HepG2 (cell line): ENCODE results near the gene FAM228B. TPM values are rescaled to one million over a fixed set of nuclear protein-coding genes. Genes with fewer than 3 reads are reported as not detected.

Experiments used
- CBX2 ChIP-seq, 2 experiments: fragments of 200-600 bp in 1 of 2; sonication (generic); formaldehyde crosslinking in 1 of 2; IDR thresholded peaks; 2 replicates each; pipeline versions ENCODE4 v1.7.0 to v1.8.1; 2018 to 2022; ENCODE audit warnings: low read depth in 2 of 2, low read length in 1 of 2, mild to moderate bottlenecking in 1 of 2, missing genetic modification reagents in 1 of 2
- GATA4 ChIP-seq: sonication (generic); IDR thresholded peaks from 2 replicates; pipeline ENCODE4 v1.6.1; 2016; ENCODE audit warnings: antibody characterized with exemption, low read depth, borderline replicate concordance
- GZF1 ChIP-seq: sonication (generic); formaldehyde crosslinking; IDR thresholded peaks from 2 replicates; pipeline ENCODE4 v1.5.1; 2020; ENCODE audit warnings: mild to moderate bottlenecking, missing genetic modification reagents
- NFE2 ChIP-seq: sonication (generic); formaldehyde crosslinking; IDR thresholded peaks from 2 replicates; pipeline ENCODE4 v1.4.0; 2020; ENCODE audit warnings: missing genetic modification reagents
- NR0B2 ChIP-seq: sonication (generic); formaldehyde crosslinking; IDR thresholded peaks from 2 replicates; pipeline ENCODE4 v1.4.0; 2020; ENCODE audit warnings: mild to moderate bottlenecking, missing genetic modification reagents
- PCBP1 ChIP-seq: fragments of 200-400 bp; formaldehyde crosslinking; IDR thresholded peaks from 2 replicates; pipeline ENCODE4 v1.6.1; 2017; ENCODE audit warnings: mild to moderate bottlenecking, low read depth, low read length, borderline replicate concordance
- YY1 ChIP-seq: IDR thresholded peaks from 2 replicates; pipeline ENCODE4 v1.6.1; 2011; ENCODE audit warnings: low read length, low read depth, moderate library complexity, mild to moderate bottlenecking; ENCODE audit not compliant: insufficient read depth, insufficient replicate concordance
- ZBTB1 ChIP-seq: sonication (generic); formaldehyde crosslinking; IDR thresholded peaks from 2 replicates; pipeline ENCODE4 v1.4.0; 2020; ENCODE audit warnings: missing genetic modification reagents, borderline replicate concordance
- ZNF484 ChIP-seq: sonication (generic); formaldehyde crosslinking; IDR thresholded peaks from 2 replicates; pipeline ENCODE4 v1.5.1; 2020; ENCODE audit warnings: mild to moderate bottlenecking, low read depth, missing genetic modification reagents, borderline replicate concordance
- ZNF503 ChIP-seq: sonication (generic); formaldehyde crosslinking; IDR thresholded peaks from 2 replicates; pipeline ENCODE4 v1.4.0; 2020; ENCODE audit warnings: missing genetic modification reagents
- ZNF563 ChIP-seq: sonication (generic); formaldehyde crosslinking; IDR thresholded peaks from 2 replicates; pipeline ENCODE4 v1.8.0; 2022; ENCODE audit warnings: mild to moderate bottlenecking, moderate library complexity, missing genetic modification reagents
- ZNF788 ChIP-seq: sonication (generic); formaldehyde crosslinking; IDR thresholded peaks from 2 replicates; pipeline ENCODE4 v1.5.0; 2020; ENCODE audit warnings: mild to moderate bottlenecking, missing genetic modification reagents, borderline replicate concordance
- polyA plus RNA-seq, 8 experiments: library from polyadenylated mRNA; depleted of rRNA in 3 of 8; stranded (reverse) in 7 of 8; unstranded in 1 of 8; fragments of >200 nt; fragmentation: Illumina TruSeq in 4 of 8; extraction: Trizol in 4 of 8; gene quantifications; 2 replicates each; pipeline versions ENCODE4 v1.2.1 to v1.2.3, GENCODE V29; 2011 to 2016; ENCODE audit warnings: low read depth in 4 of 8, missing spikeins in 1 of 8, mixed read lengths in 1 of 8; ENCODE audit not compliant: insufficient read depth in 1 of 8
- total RNA-seq, 5 experiments: library from RNA; depleted of rRNA; stranded (reverse); fragments of >200 nt; fragmentation: Illumina TruSeq; extraction: Trizol; gene quantifications; 2 replicates each; pipeline ENCODE4 v1.2.3, GENCODE V29; 2016; ENCODE audit warnings: low read depth in 1 of 5
- TF ChIP-seq, protein P1 (sequence below): sonication (generic); formaldehyde crosslinking; IDR thresholded peaks from 2 replicates; pipeline ENCODE4 v1.4.0; 2020; ENCODE audit warnings: mild to moderate bottlenecking, missing genetic modification reagents
- TF ChIP-seq, protein P2 (sequence below): sonication (generic); formaldehyde crosslinking; IDR thresholded peaks from 2 replicates; pipeline ENCODE4 v1.5.1; 2020; ENCODE audit warnings: missing genetic modification reagents, mild to moderate bottlenecking, borderline replicate concordance
- TF ChIP-seq, protein P3 (sequence below): sonication (generic); formaldehyde crosslinking; IDR thresholded peaks from 2 replicates; pipeline ENCODE4 v1.4.0; 2020; ENCODE audit warnings: mild to moderate bottlenecking, missing genetic modification reagents
- TF ChIP-seq, protein P4 (sequence below): IDR thresholded peaks from 2 replicates; pipeline ENCODE4 v1.6.1; 2016; ENCODE audit warnings: control low read depth

FAM228B gene
- total and polyA plus RNA-seq, 2 of the 13 experiments (the other 11 are each of a cell fraction or from before 2014, with no cell fraction given) = 0.79 to 1.1 TPM

GRCh38 chr2:24123195-24123921 is at the start of gene FAM228B, which contains the start of gene PFN4 (continued):
- TF ChIP-seq NR0B2 (CRISPR knock-in tag) = no peak; the same call in 1 of the 2 replicates
- no peak; the same call in 1 of the 2 replicates for TF ChIP-seq ZNF503 (CRISPR knock-in tag)
- TF ChIP-seq, protein P1, sequence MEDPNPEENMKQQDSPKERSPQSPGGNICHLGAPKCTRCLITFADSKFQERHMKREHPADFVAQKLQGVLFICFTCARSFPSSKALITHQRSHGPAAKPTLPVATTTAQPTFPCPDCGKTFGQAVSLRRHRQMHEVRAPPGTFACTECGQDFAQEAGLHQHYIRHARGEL (CRISPR knock-in tag) = no peak
- peak; percentile 98 for TF ChIP-seq ZNF563
- TF ChIP-seq, protein P2, sequence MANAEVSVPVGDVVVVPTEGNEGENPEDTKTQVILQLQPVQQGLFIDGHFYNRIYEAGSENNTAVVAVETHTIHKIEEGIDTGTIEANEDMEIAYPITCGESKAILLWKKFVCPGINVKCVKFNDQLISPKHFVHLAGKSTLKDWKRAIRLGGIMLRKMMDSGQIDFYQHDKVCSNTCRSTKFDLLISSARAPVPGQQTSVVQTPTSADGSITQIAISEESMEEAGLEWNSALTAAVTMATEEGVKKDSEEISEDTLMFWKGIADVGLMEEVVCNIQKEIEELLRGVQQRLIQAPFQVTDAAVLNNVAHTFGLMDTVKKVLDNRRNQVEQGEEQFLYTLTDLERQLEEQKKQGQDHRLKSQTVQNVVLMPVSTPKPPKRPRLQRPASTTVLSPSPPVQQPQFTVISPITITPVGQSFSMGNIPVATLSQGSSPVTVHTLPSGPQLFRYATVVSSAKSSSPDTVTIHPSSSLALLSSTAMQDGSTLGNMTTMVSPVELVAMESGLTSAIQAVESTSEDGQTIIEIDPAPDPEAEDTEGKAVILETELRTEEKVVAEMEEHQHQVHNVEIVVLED (CRISPR knock-in tag) = peak; percentile 69; the same call in 1 of the 2 replicates
- TF ChIP-seq, protein P3, sequence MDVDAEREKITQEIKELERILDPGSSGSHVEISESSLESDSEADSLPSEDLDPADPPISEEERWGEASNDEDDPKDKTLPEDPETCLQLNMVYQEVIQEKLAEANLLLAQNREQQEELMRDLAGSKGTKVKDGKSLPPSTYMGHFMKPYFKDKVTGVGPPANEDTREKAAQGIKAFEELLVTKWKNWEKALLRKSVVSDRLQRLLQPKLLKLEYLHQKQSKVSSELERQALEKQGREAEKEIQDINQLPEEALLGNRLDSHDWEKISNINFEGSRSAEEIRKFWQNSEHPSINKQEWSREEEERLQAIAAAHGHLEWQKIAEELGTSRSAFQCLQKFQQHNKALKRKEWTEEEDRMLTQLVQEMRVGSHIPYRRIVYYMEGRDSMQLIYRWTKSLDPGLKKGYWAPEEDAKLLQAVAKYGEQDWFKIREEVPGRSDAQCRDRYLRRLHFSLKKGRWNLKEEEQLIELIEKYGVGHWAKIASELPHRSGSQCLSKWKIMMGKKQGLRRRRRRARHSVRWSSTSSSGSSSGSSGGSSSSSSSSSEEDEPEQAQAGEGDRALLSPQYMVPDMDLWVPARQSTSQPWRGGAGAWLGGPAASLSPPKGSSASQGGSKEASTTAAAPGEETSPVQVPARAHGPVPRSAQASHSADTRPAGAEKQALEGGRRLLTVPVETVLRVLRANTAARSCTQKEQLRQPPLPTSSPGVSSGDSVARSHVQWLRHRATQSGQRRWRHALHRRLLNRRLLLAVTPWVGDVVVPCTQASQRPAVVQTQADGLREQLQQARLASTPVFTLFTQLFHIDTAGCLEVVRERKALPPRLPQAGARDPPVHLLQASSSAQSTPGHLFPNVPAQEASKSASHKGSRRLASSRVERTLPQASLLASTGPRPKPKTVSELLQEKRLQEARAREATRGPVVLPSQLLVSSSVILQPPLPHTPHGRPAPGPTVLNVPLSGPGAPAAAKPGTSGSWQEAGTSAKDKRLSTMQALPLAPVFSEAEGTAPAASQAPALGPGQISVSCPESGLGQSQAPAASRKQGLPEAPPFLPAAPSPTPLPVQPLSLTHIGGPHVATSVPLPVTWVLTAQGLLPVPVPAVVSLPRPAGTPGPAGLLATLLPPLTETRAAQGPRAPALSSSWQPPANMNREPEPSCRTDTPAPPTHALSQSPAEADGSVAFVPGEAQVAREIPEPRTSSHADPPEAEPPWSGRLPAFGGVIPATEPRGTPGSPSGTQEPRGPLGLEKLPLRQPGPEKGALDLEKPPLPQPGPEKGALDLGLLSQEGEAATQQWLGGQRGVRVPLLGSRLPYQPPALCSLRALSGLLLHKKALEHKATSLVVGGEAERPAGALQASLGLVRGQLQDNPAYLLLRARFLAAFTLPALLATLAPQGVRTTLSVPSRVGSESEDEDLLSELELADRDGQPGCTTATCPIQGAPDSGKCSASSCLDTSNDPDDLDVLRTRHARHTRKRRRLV (CRISPR knock-in tag) = 0 out of 2 replicates have a peak, but pooled peaks have one; percentile 39
- TF ChIP-seq ZNF484 (CRISPR knock-in tag) = peak; percentile 47; the same call in 1 of the 2 replicates
- TF ChIP-seq, protein P4, sequence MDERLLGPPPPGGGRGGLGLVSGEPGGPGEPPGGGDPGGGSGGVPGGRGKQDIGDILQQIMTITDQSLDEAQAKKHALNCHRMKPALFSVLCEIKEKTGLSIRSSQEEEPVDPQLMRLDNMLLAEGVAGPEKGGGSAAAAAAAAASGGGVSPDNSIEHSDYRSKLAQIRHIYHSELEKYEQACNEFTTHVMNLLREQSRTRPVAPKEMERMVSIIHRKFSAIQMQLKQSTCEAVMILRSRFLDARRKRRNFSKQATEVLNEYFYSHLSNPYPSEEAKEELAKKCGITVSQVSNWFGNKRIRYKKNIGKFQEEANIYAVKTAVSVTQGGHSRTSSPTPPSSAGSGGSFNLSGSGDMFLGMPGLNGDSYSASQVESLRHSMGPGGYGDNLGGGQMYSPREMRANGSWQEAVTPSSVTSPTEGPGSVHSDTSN = peak; percentile 87
- TF ChIP-seq PCBP1 = no peak
- peak; percentile 31 for TF ChIP-seq YY1
- peak; percentile 52; the same call in 1 of the 2 replicates for TF ChIP-seq ZNF788 (CRISPR knock-in tag)
- no peak for TF ChIP-seq NFE2
- TF ChIP-seq CBX2 (IDR thresholded peaks at IDR 0.05; ENCODE audit: low read depth, low read length) = no peak
- no peak for TF ChIP-seq CBX2 (CRISPR knock-in tag; IDR thresholded peaks at IDR 0.05; ENCODE audit: low read depth)
- no peak for TF ChIP-seq GZF1 (CRISPR knock-in tag)
- TF ChIP-seq ZBTB1 (CRISPR knock-in tag) = 0 out of 2 replicates have a peak, but pooled peaks have one; percentile 18
- TF ChIP-seq GATA4 = no peak; the same call in 1 of the 2 replicates
